Glutamatergic neuron (in vitro differentiated cells): Measurements from ENCODE around the gene ZNF311. TPM values are rescaled to one million over a fixed set of nuclear protein-coding genes. Genes with fewer than 3 reads are reported as not detected.
"Not testable (repeated sequence)": the region's sequence is repeated elsewhere in the genome, so short reads cannot be mapped to it uniquely, and the experiment has no call there.

Experiments
- DNase-seq: peaks from one replicate; pipeline ENCODE4 v3.0.0; 2022
- H3K27ac Mint-ChIP-seq: one replicate; pipeline ENCODE4 v1.8.0; 2020; ENCODE audit warnings: mild to moderate bottlenecking, mixed read lengths, inconsistent platforms; ENCODE audit not compliant: unreplicated experiment
- H3K27me3 Mint-ChIP-seq: one replicate; pipeline ENCODE4 v1.8.0; 2020; ENCODE audit warnings: mild to moderate bottlenecking, moderate library complexity, mixed read lengths, inconsistent platforms; ENCODE audit not compliant: unreplicated experiment
- H3K36me3 Mint-ChIP-seq: one replicate; pipeline ENCODE4 v1.8.0; 2020; ENCODE audit warnings: mild to moderate bottlenecking, mixed read lengths, inconsistent platforms; ENCODE audit not compliant: unreplicated experiment
- H3K4me1 Mint-ChIP-seq: one replicate; pipeline ENCODE4 v1.8.0; 2020; ENCODE audit warnings: mild to moderate bottlenecking, low read depth, mixed read lengths, inconsistent platforms; ENCODE audit not compliant: unreplicated experiment
- H3K4me3 Mint-ChIP-seq: one replicate; pipeline ENCODE4 v1.8.0; 2020; ENCODE audit warnings: mild to moderate bottlenecking, mixed read lengths, inconsistent platforms; ENCODE audit not compliant: unreplicated experiment
- H3K9me3 Mint-ChIP-seq: one replicate; pipeline ENCODE4 v1.8.0; 2020; ENCODE audit warnings: mild to moderate bottlenecking, moderate library complexity, mixed read lengths, inconsistent platforms; ENCODE audit not compliant: unreplicated experiment
- total RNA-seq: library from RNA; stranded (reverse); fragmentation: NEBNext Ultra II Directional; extraction: Animal tissue kit (Norgen Biotek cat#: 25700); gene quantifications from one replicate; pipeline ENCODE4 v1.2.1, GENCODE V29; 2021; ENCODE audit not compliant: unreplicated experiment
- TF ChIP-seq, protein P1 (sequence below): fragments of 200-600 bp; sonication (generic); IDR thresholded peaks from one replicate; pipeline ENCODE4 v1.5.0; 2021; ENCODE audit not compliant: partially characterized antibody, unreplicated experiment

Gene ZNF311
- total RNA-seq, 1 donor from 2014 or later, result 5.1 TPM

DNA sequence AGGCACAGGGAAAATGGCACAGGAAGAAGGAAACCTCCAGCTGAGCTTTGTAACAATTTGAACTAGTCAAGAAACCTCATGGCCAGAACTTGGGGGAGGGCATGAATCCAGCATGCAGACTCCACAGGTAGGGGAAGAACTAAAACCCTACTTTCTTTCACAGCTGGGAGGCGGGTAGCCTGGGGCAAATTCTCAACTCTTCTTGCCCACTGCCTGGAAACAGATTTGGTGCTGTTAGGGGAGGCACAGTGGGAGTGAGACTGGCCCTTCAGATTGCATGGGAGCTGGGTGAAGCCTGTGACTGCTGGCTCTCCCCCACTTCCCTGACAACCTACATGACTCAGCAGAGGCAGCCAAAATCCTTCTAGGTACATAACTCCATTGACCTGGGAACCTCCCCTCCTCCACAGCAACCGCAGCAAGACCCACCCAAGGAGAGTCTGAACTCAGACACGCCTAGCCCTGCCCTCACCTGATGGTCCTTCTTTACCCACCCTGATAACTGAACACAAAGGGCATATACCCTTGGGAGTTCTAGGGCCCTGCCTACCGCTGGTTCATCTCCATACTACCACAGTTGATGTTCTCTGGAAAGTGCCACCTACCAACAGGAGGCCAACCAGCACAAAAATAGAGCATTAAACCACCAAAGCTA, 44.1 kb downstream of the ZNF311 start:
- Mint-ChIP-seq H3K4me3 (no peak overlapping the region), H3K9me3 (peaks cover 3% of the 10 kb centered on the region), H3K27ac (no peak overlapping the region), H3K36me3 (peaks cover under 1% of the 10 kb centered on the region), H3K4me1 (no peaks in the 10 kb centered on the region), H3K27me3 (no peaks in the 10 kb centered on the region)
- DNase-seq, result no peak
- TF ChIP-seq, protein P1, sequence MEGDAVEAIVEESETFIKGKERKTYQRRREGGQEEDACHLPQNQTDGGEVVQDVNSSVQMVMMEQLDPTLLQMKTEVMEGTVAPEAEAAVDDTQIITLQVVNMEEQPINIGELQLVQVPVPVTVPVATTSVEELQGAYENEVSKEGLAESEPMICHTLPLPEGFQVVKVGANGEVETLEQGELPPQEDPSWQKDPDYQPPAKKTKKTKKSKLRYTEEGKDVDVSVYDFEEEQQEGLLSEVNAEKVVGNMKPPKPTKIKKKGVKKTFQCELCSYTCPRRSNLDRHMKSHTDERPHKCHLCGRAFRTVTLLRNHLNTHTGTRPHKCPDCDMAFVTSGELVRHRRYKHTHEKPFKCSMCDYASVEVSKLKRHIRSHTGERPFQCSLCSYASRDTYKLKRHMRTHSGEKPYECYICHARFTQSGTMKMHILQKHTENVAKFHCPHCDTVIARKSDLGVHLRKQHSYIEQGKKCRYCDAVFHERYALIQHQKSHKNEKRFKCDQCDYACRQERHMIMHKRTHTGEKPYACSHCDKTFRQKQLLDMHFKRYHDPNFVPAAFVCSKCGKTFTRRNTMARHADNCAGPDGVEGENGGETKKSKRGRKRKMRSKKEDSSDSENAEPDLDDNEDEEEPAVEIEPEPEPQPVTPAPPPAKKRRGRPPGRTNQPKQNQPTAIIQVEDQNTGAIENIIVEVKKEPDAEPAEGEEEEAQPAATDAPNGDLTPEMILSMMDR, result no peak

DNA sequence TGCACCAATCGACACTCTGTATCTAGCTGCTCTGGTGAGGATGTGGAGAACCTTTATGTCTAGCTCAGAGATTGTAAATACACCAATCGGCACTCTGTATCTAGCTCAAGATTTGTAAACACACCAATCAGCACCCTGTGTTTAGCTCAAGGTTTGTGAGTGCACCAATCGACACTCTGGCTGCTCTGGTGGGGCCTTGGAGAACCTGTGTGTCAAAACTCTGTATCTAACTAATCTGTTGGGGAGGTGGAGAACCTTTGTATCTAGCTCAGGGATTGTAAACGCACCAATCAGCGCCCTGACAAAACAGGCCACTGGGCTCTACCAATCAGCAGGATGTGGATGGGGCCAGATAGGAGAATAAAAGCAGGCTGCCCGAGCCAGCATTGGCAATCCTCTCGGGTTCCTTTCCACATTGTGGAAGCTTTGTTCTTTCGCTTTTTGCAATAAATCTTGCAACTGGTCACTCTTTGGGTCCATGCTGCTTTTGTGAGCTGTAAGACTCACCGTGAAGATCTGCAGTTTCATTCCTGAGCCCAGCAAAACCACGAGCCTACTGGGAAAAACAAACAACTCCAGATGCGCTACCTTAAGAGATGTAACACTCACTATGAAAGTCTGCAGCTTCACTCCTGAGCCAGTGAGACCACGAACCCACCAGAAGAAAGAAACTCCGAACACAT, 46.4 kb downstream of the ZNF311 start:
- H3K36me3 Mint-ChIP-seq, H3K9me3 Mint-ChIP-seq, DNase-seq, H3K4me1 Mint-ChIP-seq, H3K4me3 Mint-ChIP-seq, H3K27me3 Mint-ChIP-seq, H3K27ac Mint-ChIP-seq: not testable (repeated sequence)

DNA sequence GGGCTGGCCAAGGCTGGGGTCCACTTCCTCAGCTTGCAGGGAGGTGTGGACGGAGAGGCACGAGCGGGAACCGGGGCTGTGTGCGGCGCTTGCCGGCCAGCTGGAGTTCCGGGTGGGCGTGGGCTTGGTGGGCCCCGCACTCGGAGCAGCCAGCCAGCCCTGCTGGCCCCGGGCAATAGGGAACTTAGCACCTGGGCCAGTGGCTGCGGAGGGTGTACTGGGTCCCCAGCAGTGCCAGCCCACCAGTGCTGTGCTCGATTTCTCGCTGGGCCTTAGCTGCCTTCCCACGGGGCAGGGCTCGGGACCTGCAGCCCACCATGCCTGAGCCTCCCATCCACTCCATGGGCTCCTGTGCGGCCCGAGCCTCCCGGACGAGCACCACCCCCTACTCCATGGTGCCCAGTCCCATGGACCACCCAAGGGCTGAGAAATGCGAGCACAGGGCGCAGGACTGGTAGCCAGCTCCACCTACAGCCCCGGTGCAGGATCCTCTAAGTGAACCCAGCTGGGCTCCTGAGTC, 47.3 kb downstream of the ZNF311 start:
- not testable (repeated sequence) for H3K4me3 Mint-ChIP-seq, DNase-seq, H3K27ac Mint-ChIP-seq, H3K4me1 Mint-ChIP-seq, H3K27me3 Mint-ChIP-seq, H3K36me3 Mint-ChIP-seq
- peaks cover 12% of the 10 kb centered on the region for H3K9me3 Mint-ChIP-seq

DNA sequence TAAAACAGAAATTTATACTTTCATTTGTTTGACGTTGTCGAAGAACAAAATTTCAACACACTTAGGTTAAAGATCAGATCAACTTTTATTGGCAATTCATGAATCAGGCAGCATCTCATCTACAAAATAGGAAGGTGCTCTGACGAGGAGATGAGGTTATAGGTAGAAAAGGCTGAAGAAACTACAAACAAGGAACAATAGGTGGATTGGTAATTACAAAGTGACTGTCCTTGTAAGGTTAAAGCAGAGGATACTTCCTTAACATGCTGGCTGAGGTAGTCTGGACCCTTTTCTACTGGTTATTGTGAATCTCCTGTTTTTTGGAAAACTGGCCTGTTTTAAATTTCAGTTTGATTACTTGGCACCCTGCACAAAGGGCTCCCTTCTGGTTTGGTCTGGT, 48.8 kb downstream of the ZNF311 start:
- Mint-ChIP-seq H3K9me3 (peaks cover 16% of the 10 kb centered on the region), H3K36me3 (no peaks in the 10 kb centered on the region), H3K27ac (no peak overlapping the region), H3K4me1 (peaks cover 1% of the 10 kb centered on the region), H3K27me3 (peaks cover 11% of the 10 kb centered on the region), H3K4me3 (no peak overlapping the region)
- DNase-seq, result no peak
- TF ChIP-seq, protein P1, result no peak

DNA sequence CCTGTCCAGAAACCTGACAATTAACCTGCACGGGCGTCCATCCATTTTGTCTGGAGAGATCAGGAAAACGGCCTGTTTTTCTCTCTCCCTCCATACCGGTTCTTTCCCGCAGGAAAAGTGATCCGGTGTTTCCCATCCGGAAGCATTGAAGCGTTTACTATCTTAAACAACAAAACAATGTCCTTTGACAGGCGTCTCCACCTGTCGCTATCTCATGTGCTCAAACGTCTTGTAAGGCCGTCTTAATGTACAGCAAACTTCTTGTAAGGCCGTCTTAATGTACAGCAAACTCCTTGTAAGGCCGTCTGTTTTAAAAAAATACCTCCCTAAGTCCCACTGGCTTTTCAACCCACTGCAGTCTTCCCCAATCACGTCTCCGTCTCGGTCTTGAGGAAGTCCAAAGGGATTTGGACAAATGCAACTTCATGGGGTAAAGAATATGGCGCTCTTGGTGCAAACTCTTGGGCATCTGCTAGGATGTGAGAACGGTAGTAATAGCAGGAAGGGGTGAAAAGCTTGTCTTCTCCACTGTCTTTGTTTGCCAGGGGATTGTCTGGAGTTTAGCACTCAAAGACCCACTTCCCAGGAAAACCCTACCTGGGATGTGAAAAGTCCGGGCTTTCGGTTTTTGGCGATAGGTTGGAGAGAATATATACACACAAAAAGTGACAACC, 51.4 kb downstream of the ZNF311 start:
- H3K27me3 Mint-ChIP-seq, result peaks cover 17% of the 10 kb centered on the region
- peak overlapping the region; percentile 75 for H3K27ac Mint-ChIP-seq
- TF ChIP-seq, protein P1, result no peak
- peaks cover 22% of the 10 kb centered on the region for H3K9me3 Mint-ChIP-seq
- DNase-seq, result no peak
- H3K4me3 Mint-ChIP-seq, result peak overlapping the region; percentile 96
- no peaks in the 10 kb centered on the region for H3K36me3 Mint-ChIP-seq
- peaks cover 1% of the 10 kb centered on the region for H3K4me1 Mint-ChIP-seq
